Nephron progenitor cell (in vitro differentiated cells): Measurements from ENCODE around the gene ZNF836.

Experiments
- DNase-seq: peaks from one replicate; pipeline ENCODE4 v3.0.0; 2021
- H3K27ac Mint-ChIP-seq: 2 replicates; pipeline ENCODE4 v1.8.0; 2021; ENCODE audit warnings: mild to moderate bottlenecking, moderate library complexity, mixed read lengths
- H3K27me3 Mint-ChIP-seq: 2 replicates; pipeline ENCODE4 v1.8.0; 2021; ENCODE audit warnings: mild to moderate bottlenecking, low read depth, mixed read lengths; ENCODE audit not compliant: poor library complexity
- H3K36me3 Mint-ChIP-seq: 2 replicates; pipeline ENCODE4 v1.8.0; 2021; ENCODE audit warnings: low read depth, mixed read lengths
- H3K4me1 Mint-ChIP-seq: 2 replicates; pipeline ENCODE4 v1.8.0; 2021; ENCODE audit warnings: mixed read lengths
- H3K4me3 Mint-ChIP-seq: 2 replicates; pipeline ENCODE4 v1.8.0; 2021; ENCODE audit warnings: mild to moderate bottlenecking, moderate library complexity, mixed read lengths
- H3K9me3 Mint-ChIP-seq: 2 replicates; pipeline ENCODE4 v1.8.0; 2021; ENCODE audit warnings: mild to moderate bottlenecking, moderate library complexity, mixed read lengths
- CTCF ChIP-seq: fragments of 200-600 bp; sonication (generic); IDR thresholded peaks from 2 replicates; pipeline ENCODE4 v1.5.0; 2021; ENCODE audit warnings: antibody characterized with exemption

ZNF836 gene

GRCh38 chr19:52171321-52172169, at the start of gene ZNF836:
Gene ZNF836, minus strand, starts transcription at chr19:52171621. Its CDS starts 3,549 bp downstream, at chr19:52168072.
- Mint-ChIP-seq H3K27ac (no peak within 1 kb of the TSS), H3K4me1 (peaks cover 25% of the 10 kb centered on the region), H3K4me3 (peak within 1 kb of the TSS; percentile 96), H3K36me3 (peaks cover 54% of the 10 kb centered on the region), H3K27me3 (peaks cover 11% of the 10 kb centered on the region), H3K9me3 (peaks cover 71% of the 10 kb centered on the region)
- no peak for TF ChIP-seq CTCF
- peak; percentile 88 for DNase-seq

GRCh38 chr19:52221031-52221430, 49.6 kb upstream of the ZNF836 start:
- TF ChIP-seq CTCF, result no peak
- H3K4me1 Mint-ChIP-seq, result no peaks in the 10 kb centered on the region
- H3K27ac Mint-ChIP-seq, result no peak overlapping the region

DNA sequence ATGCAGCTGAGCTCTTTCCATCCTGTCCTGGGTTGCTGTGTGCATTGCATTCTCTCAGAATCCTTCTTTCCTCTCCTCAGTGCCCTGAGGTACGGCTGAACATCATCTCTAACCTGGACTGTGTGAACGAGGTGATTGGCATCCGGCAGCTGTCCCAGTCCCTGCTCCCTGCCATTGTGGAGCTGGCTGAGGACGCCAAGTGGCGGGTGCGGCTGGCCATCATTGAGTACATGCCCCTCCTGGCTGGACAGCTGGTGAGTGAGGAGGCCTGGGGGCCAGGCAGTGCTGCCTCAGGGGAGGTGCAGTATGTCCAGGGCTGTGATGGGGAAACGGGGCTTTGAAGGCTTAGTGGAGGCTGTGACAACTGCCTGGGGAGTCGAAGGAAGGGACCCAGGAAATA, 48.2 kb upstream of the ZNF836 start:
- H3K27ac Mint-ChIP-seq, result peak overlapping the region; percentile 54
- no peaks in the 10 kb centered on the region for H3K9me3 Mint-ChIP-seq
- TF ChIP-seq CTCF, result no peak
- peaks cover 3% of the 10 kb centered on the region for H3K4me1 Mint-ChIP-seq
- H3K27me3 Mint-ChIP-seq, result no peaks in the 10 kb centered on the region
- H3K36me3 Mint-ChIP-seq, result peaks cover 77% of the 10 kb centered on the region
- DNase-seq, result no peak
- no peak overlapping the region for H3K4me3 Mint-ChIP-seq

More at GRCh38 chr19:52221031-52221430, 49.6 kb upstream of the ZNF836 start:
- Mint-ChIP-seq H3K4me3 (no peak overlapping the region), H3K9me3 (no peaks in the 10 kb centered on the region), H3K27me3 (no peaks in the 10 kb centered on the region), H3K36me3 (peaks cover 85% of the 10 kb centered on the region)
- no peak for DNase-seq

DNA sequence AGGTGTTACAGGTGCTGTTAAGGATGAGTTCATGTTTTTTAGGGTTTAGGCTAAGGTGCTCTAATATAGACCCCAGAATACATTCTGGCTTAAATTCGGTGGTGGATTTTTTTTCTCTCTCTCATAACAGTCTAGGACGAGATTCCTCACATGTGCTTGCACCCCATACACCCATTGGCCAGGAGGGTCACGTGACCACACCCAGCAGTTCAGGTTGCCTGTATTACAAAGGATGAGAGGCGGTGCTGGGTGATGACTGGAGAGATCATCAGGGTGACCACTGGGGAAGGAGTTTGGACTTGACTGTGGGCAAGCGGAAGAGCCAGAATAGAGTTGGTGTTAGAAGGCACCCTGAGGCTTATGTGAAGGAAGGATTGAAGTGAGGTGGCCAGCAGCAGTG, 46.2 kb upstream of the ZNF836 start:
- Mint-ChIP-seq H3K4me3 (no peak overlapping the region), H3K36me3 (peaks cover 76% of the 10 kb centered on the region), H3K27me3 (no peaks in the 10 kb centered on the region), H3K27ac (peak overlapping the region; percentile 81), H3K9me3 (no peaks in the 10 kb centered on the region), H3K4me1 (peaks cover 3% of the 10 kb centered on the region)
- no peak for TF ChIP-seq CTCF
- DNase-seq, result no peak

DNA sequence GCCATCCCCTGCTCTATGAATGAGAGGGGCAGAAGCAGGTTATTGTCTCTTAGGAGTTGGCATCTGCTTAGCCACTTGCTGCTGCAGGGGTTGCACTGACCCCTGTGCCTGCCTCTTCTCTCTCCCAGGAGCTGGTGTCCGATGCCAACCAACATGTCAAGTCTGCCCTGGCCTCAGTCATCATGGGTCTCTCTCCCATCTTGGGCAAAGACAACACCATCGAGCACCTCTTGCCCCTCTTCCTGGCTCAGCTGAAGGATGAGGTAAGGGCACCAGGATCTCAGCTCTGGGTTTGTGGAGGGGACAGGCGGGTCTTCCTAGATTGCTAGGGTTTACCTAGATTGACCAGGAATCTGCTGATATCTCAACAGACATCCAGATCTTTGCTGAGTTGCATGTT, 45.0 kb upstream of the ZNF836 start:
- H3K36me3 Mint-ChIP-seq, result peaks cover 77% of the 10 kb centered on the region
- H3K27ac Mint-ChIP-seq, result no peak overlapping the region
- no peak for DNase-seq
- H3K4me3 Mint-ChIP-seq, result no peak overlapping the region
- H3K27me3 Mint-ChIP-seq, result no peaks in the 10 kb centered on the region
- no peaks in the 10 kb centered on the region for H3K9me3 Mint-ChIP-seq
- peaks cover 3% of the 10 kb centered on the region for H3K4me1 Mint-ChIP-seq
- no peak for TF ChIP-seq CTCF

GRCh38 chr19:52214241-52214640, 42.8 kb upstream of the ZNF836 start:
- Mint-ChIP-seq H3K36me3 (peaks cover 77% of the 10 kb centered on the region), H3K4me3 (no peak overlapping the region), H3K4me1 (peaks cover 3% of the 10 kb centered on the region), H3K9me3 (no peaks in the 10 kb centered on the region), H3K27me3 (no peaks in the 10 kb centered on the region), H3K27ac (peak overlapping the region; percentile 36)
- no peak for DNase-seq
- TF ChIP-seq CTCF, result no peak
